Measurements from ENCODE around the gene TBXT.

DNA sequence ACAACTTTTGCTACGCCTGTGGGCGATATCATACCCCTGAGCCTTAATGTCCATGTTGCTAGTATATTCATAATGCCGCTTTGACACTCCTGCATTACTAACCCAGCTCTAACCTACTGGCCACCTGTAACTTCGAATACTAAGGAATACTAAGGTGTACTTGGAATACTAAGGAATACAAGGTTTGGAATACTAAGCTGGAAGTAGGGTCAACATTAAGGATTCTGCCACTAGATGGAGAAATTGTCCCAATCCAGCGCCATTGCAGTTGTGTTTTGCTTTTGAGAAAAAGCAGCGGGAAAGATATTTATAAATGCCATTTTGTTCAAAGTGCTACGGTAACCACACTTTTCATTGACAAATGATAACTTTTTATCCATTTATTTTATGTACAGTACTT is 10.7 kb downstream of the TBXT start:
- TF ChIP-seq POLR2A (IDR thresholded peaks at IDR 0.05) = no peak
- no peak for TF ChIP-seq CTCF (IDR thresholded peaks at IDR 0.05)

Data from testis (tissue), 2 donors.